K562 (cell line): ENCODE results near the gene RAB3C. TPM values are rescaled to one million over a fixed set of nuclear protein-coding genes. Genes with fewer than 3 reads are reported as not detected.

Experiments
- ATAC-seq: fragments of 200-7000 bp; cut with Tn5 transposase; 3 replicates; pipeline ENCODE4 v1.9.1; 2020; ENCODE audit warnings: moderate library complexity
- BruUV-seq: library from RNA; stranded (reverse); fragments of 400-500 nt; replicated peaks from 2 replicates; lab custom pipeline; 2021; lab: Mats Ljungman, UMichigan
- CTCF ChIA-PET: fragments of 300-600 bp; formaldehyde crosslinking; extraction: SDS; loops from one replicate; lab custom pipeline; 2021; ENCODE audit warnings: low intra/inter-chr PET ratio; lab: Yijun Ruan, JAX
- POLR2A ChIA-PET: fragments of 300-600, 350-650 bp; sonication (Branson Sonifier 250); formaldehyde crosslinking; extraction: SDS; loops from one replicate; lab custom pipeline; 2021; ENCODE audit warnings: antibody characterized with exemption, inconsistent platforms; lab: Yijun Ruan, JAX
- DNase-seq, 4 experiments: peaks; one replicate each; pipeline versions ENCODE4 v3.0.0 to v3.0.0-alpha.2; 2011 to 2018; ENCODE audit warnings: low spot score in 3 of 4, mixed read lengths in 3 of 4; ENCODE audit errors: extremely low read depth in 1 of 4
- FAIRE-seq: peaks from 2 replicates; lab custom pipeline; 2011; peaks lifted over from hg19 to GRCh38; lab: Jason Lieb, UNC
- H2AFZ ChIP-seq: 2 replicates; pipeline ENCODE4 v1.6.0; 2011; ENCODE audit warnings: low read depth, low read length, control low read depth, inconsistent platforms
- H3K27ac ChIP-seq: fragments of 200-600 bp; 3 replicates; pipeline ENCODE4 v1.8.0; 2011; ENCODE audit warnings: low read depth, mild to moderate bottlenecking, control low read depth, inconsistent platforms, low read length, moderate library complexity, mixed read lengths; ENCODE audit errors: extremely low read depth
- H3K27me3 ChIP-seq, 2 experiments: fragments of 300-600 bp in 1 of 2; 2 replicates in 1 of 2; 3 replicates in 1 of 2; pipeline versions ENCODE4 v1.6.0 to v1.8.0; 2011; ENCODE audit warnings: inconsistent platforms in 2 of 2, low read length in 2 of 2, mild to moderate bottlenecking in 1 of 2, mixed read lengths in 1 of 2, moderate library complexity in 1 of 2; ENCODE audit not compliant: control insufficient read depth in 2 of 2, insufficient read depth in 2 of 2
- H3K36me3 ChIP-seq: fragments of 300-600 bp; 3 replicates; pipeline ENCODE4 v1.8.0; 2011; ENCODE audit warnings: mild to moderate bottlenecking, low read length, inconsistent platforms; ENCODE audit not compliant: control insufficient read depth, insufficient read depth
- H3K4me1 ChIP-seq, 2 experiments: fragments of 200-600 bp in 1 of 2; replicated peaks in 1 of 2; 2 replicates in 1 of 2; 3 replicates in 1 of 2; pipeline versions ENCODE4 v1.5.1 to v1.8.0; 2011; ENCODE audit warnings: inconsistent platforms in 2 of 2, low read length in 2 of 2, mild to moderate bottlenecking in 1 of 2, mixed read lengths in 1 of 2, moderate library complexity in 1 of 2; ENCODE audit not compliant: control insufficient read depth in 2 of 2, insufficient read depth in 2 of 2
- H3K4me2 ChIP-seq: 2 replicates; pipeline ENCODE4 v1.6.1; 2011; ENCODE audit warnings: low read length, control low read depth, inconsistent platforms, mixed read lengths; ENCODE audit not compliant: insufficient read depth
- H3K4me3 ChIP-seq: fragments of 200-600 bp; sonication (generic), shearing (Covaris generic); 2 replicates; pipeline ENCODE4 v1.5.1; 2016; ENCODE audit warnings: control low read depth, inconsistent platforms
- H3K79me2 ChIP-seq: fragments of 200-600 bp; 3 replicates; pipeline ENCODE4 v1.8.0; 2011; ENCODE audit warnings: low read length, inconsistent platforms; ENCODE audit not compliant: control insufficient read depth, insufficient read depth
- H3K9ac ChIP-seq, 2 experiments: 2 replicates each; pipeline versions ENCODE4 v1.6.0 to v1.6.1; 2011; ENCODE audit warnings: low read depth in 2 of 2, low read length in 2 of 2, control low read depth in 1 of 2, inconsistent platforms in 1 of 2, mild to moderate bottlenecking in 1 of 2, mixed read lengths in 1 of 2; ENCODE audit not compliant: insufficient read depth in 1 of 2
- H3K9me1 ChIP-seq: one replicate; pipeline ENCODE4 v1.6.0; 2011; ENCODE audit warnings: inconsistent platforms, mild to moderate bottlenecking, low read length, moderate library complexity; ENCODE audit not compliant: control insufficient read depth, insufficient read depth
- H3K9me3 ChIP-seq: replicated peaks from 2 replicates; pipeline ENCODE4 v1.5.1; 2011; ENCODE audit warnings: low read depth, low read length, inconsistent platforms; ENCODE audit not compliant: control insufficient read depth, insufficient read depth
- H4K20me1 ChIP-seq: replicated peaks from 2 replicates; pipeline ENCODE4 v1.6.1; 2011; ENCODE audit warnings: low read length, inconsistent platforms, mixed read lengths; ENCODE audit not compliant: control insufficient read depth, insufficient read depth
- ATF3 ChIP-seq, 2 experiments: fragments of 450-650 bp in 1 of 2; sonication (generic) in 1 of 2; formaldehyde crosslinking in 1 of 2; IDR thresholded peaks in 1 of 2; conservative IDR thresholded peaks in 1 of 2; 2 replicates each; pipeline versions ENCODE4 v1.6.1 to v1.8.1; 2016 to 2023; ENCODE audit warnings: mild to moderate bottlenecking in 2 of 2, moderate library complexity in 2 of 2, inconsistent platforms in 1 of 2, missing genetic modification reagents in 1 of 2
- FOSL1 ChIP-seq: fragments of 200-800 bp; sonication (Bioruptor generic); conservative IDR thresholded peaks from 2 replicates; pipeline ENCODE4 v1.6.1; 2016; ENCODE audit warnings: missing genetic modification characterization, missing compliant biosample characterization
- SMARCA5 ChIP-seq: fragments of 450-650 bp; IDR thresholded peaks from 2 replicates; pipeline ENCODE4 v1.6.1; 2016
- SNIP1 ChIP-seq: fragments of 450-650 bp; IDR thresholded peaks from 2 replicates; pipeline ENCODE4 v1.7.1; 2017; ENCODE audit warnings: low read depth, mild to moderate bottlenecking
- STAG1 ChIP-seq: sonication (generic); formaldehyde crosslinking; IDR thresholded peaks from 2 replicates; pipeline ENCODE4 v1.5.0; 2020; ENCODE audit warnings: missing genetic modification reagents, borderline replicate concordance
- WHSC1 ChIP-seq: IDR thresholded peaks from one replicate; pipeline ENCODE4 v1.6.1; 2012; ENCODE audit warnings: low read length, control low read depth, inconsistent platforms
- ZBTB1 ChIP-seq: sonication (generic); formaldehyde crosslinking; IDR thresholded peaks from 2 replicates; pipeline ENCODE4 v1.8.1; 2023; ENCODE audit warnings: missing genetic modification reagents, low read depth, mild to moderate bottlenecking, borderline replicate concordance
- ZNF512 ChIP-seq: IDR thresholded peaks from 2 replicates; pipeline ENCODE4 v1.6.1; 2016; ENCODE audit warnings: missing genetic modification characterization, missing compliant biosample characterization
- ZNF609 ChIP-seq: sonication (generic); formaldehyde crosslinking; IDR thresholded peaks from 2 replicates; pipeline ENCODE4 v1.8.1; 2023; ENCODE audit warnings: missing genetic modification reagents, mild to moderate bottlenecking, borderline replicate concordance
- WGBS: fragments of 100-300 bp; shearing (Covaris generic); methylation state at CpG from one replicate; pipeline ENCODE4 v1.1.6; 2016; ENCODE audit warnings: low coverage, mixed read lengths; ENCODE audit not compliant: insufficient coverage; ENCODE audit errors: missing lambda C conversion rate; 5-methylcytosine and 5-hydroxymethylcytosine counted together
- in situ Hi-C: fragments of 300-500 bp; cut with MboI; formaldehyde crosslinking; loops from 4 replicates; pipeline ENCODE4 v1.15.0; 2018; ENCODE audit warnings: inconsistent platforms, mixed read lengths
- intact Hi-C: fragments of 100-400 bp; cut with micrococcal nuclease; formaldehyde crosslinking; loops from 2 replicates; pipeline ENCODE4 v1.14.2; 2022
- polyA plus RNA-seq, 8 experiments: library from polyadenylated mRNA; depleted of rRNA in 4 of 8; stranded (reverse) in 5 of 8; unstranded in 3 of 8; fragments of >200 nt; fragmentation: Nextera tagmentation in 2 of 8; fragmentation: Illumina TruSeq in 1 of 8; extraction: Ambion mirVana in 2 of 8; extraction: Trizol in 1 of 8; gene quantifications; 2 replicates each; pipeline versions ENCODE4 v1.2.1 to v1.2.3, GENCODE V29; 2011 to 2014; ENCODE audit warnings: inconsistent platforms in 1 of 8, missing spikeins in 1 of 8
- total RNA-seq, 7 experiments: library from RNA; depleted of rRNA in 6 of 7; stranded (reverse); fragments of >200 nt in 6 of 7; fragmentation: Illumina TruSeq in 2 of 7; extraction: Trizol in 2 of 7; gene quantifications; 2 replicates each; pipeline versions ENCODE4 v1.2.1 to v1.2.3, GENCODE V29; 2011 to 2021; ENCODE audit warnings: low replicate concordance in 1 of 7

Gene RAB3C
- total and polyA plus RNA-seq, 9 of the 15 experiments (the other 6 are each of a cell fraction or from before 2014, with no cell fraction given) = not detected

- POLR2A ChIA-PET = no interaction called here
- CTCF ChIA-PET = no interaction called here
- H2AFZ ChIP-seq = no peak overlapping the region
- H3K36me3 ChIP-seq = no peaks in the 10 kb centered on the region
- H4K20me1 ChIP-seq = no peaks in the 10 kb centered on the region
- TF ChIP-seq ZNF512 (tag) (no peak), STAG1 (CRISPR knock-in tag) (no peak)
- no peaks in the 10 kb centered on the region for H3K9me3 ChIP-seq
- intact Hi-C loops (no loop called here), in situ Hi-C loops (no loop called here)
- ATAC-seq (no peak), DNase-seq (no peak), FAIRE-seq (no peak)
- no peak overlapping the region for H3K4me3 ChIP-seq
- no peaks in the 10 kb centered on the region for H3K4me1 ChIP-seq
- H3K9ac ChIP-seq = no peak overlapping the region
- H3K79me2 ChIP-seq = no peaks in the 10 kb centered on the region
- BruUV-seq = no TSS peak
- no peaks in the 10 kb centered on the region for H3K27me3 ChIP-seq
- no peak overlapping the region for H3K4me2 ChIP-seq
- no peaks in the 10 kb centered on the region for H3K9me1 ChIP-seq
- no peak overlapping the region for H3K27ac ChIP-seq
Measured at GRCh38 chr5:58763390-58763789, 180.5 kb downstream of the RAB3C start.

GRCh38 chr5:58764199-58764598 is 181.3 kb downstream of the RAB3C start:
- Histone ChIP-seq H3K9me3 (no peaks in the 10 kb centered on the region), H3K9me1 (no peaks in the 10 kb centered on the region), H4K20me1 (no peaks in the 10 kb centered on the region), H3K27ac (no peak overlapping the region), H3K36me3 (no peaks in the 10 kb centered on the region), H3K4me3 (no peak overlapping the region), H3K79me2 (no peaks in the 10 kb centered on the region), H2AFZ (no peak overlapping the region), H3K9ac (no peak overlapping the region), H3K4me2 (no peak overlapping the region), H3K27me3 (no peaks in the 10 kb centered on the region), H3K4me1 (no peaks in the 10 kb centered on the region)
- ATAC-seq = no peak
- no peak for FAIRE-seq
- ChIA-PET CTCF (no interaction called here), POLR2A (no interaction called here)
- in situ Hi-C loops (no loop called here), intact Hi-C loops (no loop called here)
- DNase-seq = no peak
- 0% methylated on average over 3 of the region's 3 CpGs for WGBS
- no TSS peak for BruUV-seq
- TF ChIP-seq WHSC1 (no peak), FOSL1 (no peak), ATF3 (IDR thresholded peaks at IDR 0.05) (no peak), ATF3 (CRISPR knock-in tag; conservative IDR thresholded peaks at IDR 0.05) (no peak), ZBTB1 (CRISPR knock-in tag) (no peak), SMARCA5 (no peak), ZNF609 (CRISPR knock-in tag) (no peak), SNIP1 (no peak)
